Measurements from ENCODE around the gene PLB1.

Gene PLB1

DNA sequence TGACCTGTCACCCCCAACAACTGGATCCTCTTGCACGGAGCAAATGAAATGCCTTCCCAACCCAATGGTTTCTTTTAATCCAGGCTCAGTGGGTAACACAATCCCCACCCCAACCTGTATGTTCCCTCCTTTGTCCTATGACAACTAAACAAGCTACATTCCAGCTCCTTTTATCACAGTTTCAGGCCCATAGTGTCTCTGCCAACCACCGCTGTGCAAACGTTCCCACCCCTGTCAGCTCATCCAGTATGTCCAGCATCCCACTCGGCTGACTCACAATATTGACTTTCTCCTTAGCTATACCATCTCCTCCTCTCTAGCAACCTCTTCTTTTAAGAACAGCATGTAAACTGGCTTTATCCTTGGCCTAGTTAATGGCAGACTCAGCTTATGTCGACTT is 137.9 kb downstream of the PLB1 start:
- no peak overlapping the region for H3K27ac ChIP-seq
- TF ChIP-seq, protein P1, sequence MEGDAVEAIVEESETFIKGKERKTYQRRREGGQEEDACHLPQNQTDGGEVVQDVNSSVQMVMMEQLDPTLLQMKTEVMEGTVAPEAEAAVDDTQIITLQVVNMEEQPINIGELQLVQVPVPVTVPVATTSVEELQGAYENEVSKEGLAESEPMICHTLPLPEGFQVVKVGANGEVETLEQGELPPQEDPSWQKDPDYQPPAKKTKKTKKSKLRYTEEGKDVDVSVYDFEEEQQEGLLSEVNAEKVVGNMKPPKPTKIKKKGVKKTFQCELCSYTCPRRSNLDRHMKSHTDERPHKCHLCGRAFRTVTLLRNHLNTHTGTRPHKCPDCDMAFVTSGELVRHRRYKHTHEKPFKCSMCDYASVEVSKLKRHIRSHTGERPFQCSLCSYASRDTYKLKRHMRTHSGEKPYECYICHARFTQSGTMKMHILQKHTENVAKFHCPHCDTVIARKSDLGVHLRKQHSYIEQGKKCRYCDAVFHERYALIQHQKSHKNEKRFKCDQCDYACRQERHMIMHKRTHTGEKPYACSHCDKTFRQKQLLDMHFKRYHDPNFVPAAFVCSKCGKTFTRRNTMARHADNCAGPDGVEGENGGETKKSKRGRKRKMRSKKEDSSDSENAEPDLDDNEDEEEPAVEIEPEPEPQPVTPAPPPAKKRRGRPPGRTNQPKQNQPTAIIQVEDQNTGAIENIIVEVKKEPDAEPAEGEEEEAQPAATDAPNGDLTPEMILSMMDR (conservative IDR thresholded peaks at IDR 0.05): no peak

DNA sequence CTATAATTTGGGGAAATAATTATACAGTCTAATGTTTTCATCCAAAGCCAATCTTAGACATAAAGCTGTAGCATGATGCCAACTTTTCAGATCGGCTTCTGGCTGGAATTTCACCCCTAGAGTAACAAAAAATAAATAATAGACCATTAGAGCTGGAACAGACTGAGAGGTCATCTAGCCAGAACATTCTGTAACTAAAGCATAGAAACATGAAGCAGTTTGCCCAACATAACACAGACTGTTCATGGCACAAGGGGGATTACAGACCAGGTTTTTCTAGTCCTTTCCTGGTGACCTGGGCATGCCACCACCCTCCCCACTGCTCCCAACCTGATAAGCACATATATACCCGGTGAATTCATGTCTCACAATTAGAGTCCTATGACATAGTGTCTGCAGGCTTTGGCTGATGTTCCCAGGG is 139.3 kb downstream of the PLB1 start:
- no peak overlapping the region; the same call in 1 of the 2 replicates for H3K27ac ChIP-seq
- TF ChIP-seq, protein P1 (conservative IDR thresholded peaks at IDR 0.05): no peak

DNA sequence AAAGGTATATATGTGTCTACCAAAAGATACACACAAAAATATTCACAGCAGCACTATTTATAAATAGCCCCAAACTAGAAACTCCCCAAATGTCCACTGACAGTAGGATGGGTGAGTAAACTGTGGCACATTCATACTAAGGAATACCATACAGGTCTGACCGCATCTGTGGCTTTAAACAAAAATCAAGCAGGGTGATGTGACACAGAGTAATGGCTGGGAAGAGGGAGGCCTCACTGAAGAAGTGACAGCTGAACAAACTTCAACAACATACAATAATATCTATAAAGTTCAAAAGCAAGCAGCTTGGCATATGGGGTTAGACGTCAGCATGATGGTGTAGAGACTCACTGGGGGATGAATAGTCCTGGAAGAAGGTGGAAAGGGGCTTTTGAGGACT is 140.6 kb downstream of the PLB1 start:
- no peak overlapping the region for H3K27ac ChIP-seq
- TF ChIP-seq, protein P1 (conservative IDR thresholded peaks at IDR 0.05): no peak

DNA sequence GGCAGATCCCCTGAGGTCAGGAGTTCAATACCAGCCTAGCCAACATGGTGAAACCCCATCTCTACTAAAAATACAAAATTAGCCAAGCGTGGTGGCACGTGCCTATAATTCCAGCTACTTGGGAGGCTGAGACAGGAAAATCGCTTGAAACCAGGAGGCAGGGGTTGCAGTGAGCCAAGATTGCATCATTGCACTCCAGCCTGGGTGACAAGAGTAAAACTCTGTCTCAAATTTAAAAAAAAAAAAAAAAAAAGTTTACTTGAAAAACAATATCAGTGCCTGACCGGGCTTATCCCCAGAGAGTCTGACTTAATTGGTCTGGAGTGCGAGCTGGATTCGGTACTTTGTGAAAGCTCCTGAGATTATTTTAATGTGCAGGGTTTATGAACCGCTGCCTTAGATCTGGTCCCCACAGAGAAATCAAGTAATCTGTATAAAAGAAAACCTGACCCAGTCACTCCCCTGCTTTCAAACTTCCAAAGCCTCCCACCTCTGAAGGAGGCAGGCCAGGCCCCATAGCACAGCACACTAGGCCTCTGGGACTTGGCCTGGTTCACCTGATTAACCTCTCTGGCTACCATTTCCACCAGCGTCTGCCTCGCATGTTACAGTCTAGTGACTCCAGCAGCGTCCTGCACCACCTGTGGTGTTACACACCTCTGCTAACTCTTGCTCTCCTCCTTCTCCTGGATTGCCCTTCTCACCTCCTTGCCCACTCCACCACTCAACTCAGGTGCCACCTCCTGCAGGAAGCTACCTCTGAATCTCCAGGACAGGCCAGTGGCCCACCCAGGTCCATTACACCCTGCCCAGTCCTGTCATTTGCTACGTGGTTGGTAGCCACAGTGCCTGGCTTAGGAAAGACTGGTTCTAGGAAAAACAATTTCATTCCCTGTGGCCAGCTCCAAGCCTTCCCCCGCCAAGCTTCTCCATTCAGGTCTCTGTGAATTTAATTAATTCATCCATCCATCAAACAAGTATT is 141.5 kb downstream of the PLB1 start:
- no peak overlapping the region for H3K27ac ChIP-seq
- TF ChIP-seq, protein P1 (conservative IDR thresholded peaks at IDR 0.05): no peak

DNA sequence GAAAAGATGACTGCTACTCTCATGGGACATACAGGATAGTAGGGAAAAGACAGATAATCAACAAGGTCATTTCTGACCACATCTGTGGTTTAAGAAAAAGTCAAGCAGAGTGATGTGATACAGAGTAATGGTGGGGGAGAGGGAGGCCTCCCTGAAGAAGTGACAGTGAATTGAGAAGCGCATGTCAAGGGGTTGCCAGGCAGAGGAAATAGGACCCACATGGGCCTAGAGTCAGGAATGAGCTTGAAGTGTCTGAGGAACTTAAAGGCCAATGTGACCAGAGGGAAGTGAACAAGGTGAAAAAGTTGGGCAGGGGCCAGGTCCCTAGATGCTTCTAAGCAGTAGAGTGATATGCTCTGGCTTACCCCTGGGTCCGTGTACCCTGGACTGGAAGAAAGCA is 142.2 kb downstream of the PLB1 start:
- H3K27ac ChIP-seq: no peak overlapping the region
- TF ChIP-seq, protein P1 (conservative IDR thresholded peaks at IDR 0.05): no peak

DNA sequence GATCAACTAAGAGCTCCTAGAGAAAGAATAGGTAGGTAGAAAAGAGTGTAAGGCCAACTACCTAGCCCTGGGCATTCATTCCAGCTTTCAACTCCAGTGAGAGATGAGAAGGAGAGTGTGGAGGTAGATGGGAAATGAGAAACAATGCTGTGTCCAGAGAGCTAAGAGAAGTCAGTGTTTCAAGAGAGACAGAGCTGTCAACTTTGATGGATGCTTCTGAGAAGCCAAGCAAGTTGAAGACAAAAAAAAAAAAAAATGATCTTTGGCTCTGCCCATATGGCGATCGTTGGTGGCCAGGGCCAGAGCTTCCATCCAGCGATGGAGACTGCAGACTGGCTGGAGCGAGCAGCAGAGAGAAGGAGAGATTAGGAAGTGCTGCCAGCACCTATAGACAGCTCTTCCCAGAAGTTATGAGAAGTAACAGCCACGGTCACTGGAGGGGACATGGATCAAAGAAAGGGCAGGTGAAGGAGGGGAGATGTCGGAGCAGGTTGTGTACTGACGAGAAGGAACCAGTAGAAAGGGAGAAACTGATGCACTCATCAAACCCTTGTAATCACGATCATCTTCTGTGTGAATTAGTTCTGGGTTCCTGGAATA is 143.3 kb downstream of the PLB1 start:
- TF ChIP-seq, protein P1 (conservative IDR thresholded peaks at IDR 0.05): no peak
- H3K27ac ChIP-seq: no peak overlapping the region

DNA sequence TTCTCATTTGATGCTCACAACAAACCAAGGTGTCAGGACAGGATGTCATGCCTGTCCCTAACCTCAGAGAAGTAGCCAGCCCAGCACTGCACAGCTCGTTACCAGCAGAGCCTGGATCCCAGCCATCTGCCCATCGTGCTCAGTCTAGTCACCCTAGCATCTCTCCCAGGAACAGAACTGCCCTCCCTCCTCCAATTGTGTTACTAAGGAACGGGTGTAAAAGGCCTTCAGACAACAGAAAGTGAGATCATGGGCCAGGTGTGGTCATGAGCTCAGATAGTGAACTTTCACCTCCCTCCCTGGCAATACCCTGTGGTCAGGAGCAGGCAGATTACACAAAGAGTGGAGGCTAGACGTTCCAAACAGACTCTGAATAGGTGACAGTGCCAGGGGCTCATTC is 144.0 kb downstream of the PLB1 start:
- TF ChIP-seq, protein P1 (conservative IDR thresholded peaks at IDR 0.05): no peak
- no peak overlapping the region for H3K27ac ChIP-seq

All from VCaP (cell line).